ENCODE results near the gene SPAG16. TPM values are rescaled to one million over a fixed set of nuclear protein-coding genes. Genes with fewer than 3 reads are reported as not detected.

The SPAG16 gene
- total RNA-seq, 1 donor from 2014 or later, result 16.7 TPM

DNA sequence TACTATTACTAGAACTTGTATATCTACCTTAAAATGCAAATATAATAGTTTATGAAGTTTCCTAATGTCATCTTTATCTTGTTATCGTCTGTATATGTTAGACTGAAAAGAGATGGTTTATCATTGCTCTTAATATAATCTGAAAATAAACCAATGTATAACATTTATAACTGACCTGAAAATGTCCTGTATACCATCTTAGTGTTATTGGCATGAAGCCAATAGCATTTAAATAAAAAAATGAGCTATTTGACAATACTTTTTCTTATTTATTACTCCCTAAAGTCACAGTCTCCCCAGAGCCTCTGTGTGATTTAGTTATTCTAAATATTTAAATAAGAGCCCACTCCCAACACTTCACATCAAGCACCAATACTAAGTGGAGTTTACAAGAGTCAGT is 1128.4 kb downstream of the SPAG16 start:
- no peak for DNase-seq (ENCODE audit: low read depth)
- H3K27ac ChIP-seq (ENCODE audit: low read depth, low read length), result no peak overlapping the region

DNA sequence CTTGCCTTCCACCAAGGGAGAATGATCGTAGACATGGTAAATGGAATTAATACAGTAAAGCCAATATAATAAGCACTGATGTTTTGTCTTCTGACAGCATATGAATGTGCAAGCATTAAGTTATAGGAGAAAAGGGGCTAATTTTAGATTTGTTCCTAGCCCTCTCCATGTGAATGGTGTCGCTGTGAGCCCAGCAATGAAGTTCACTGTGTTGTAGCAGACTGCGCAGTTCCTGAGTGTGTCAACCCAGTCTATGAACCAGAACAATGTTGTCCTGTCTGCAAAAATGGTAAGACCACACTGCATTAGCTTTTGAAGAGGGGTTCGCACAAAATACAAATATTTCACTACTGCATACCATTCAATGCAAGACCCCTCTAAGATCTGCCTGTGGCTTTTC is 1152.2 kb downstream of the SPAG16 start:
- Mint-ChIP-seq H3K36me3 (ENCODE audit: low read depth, unreplicated experiment) (no peaks in the 10 kb centered on the region), H3K4me3 (ENCODE audit: unreplicated experiment) (no peak overlapping the region), H3K4me1 (ENCODE audit: low read depth, unreplicated experiment) (no peaks in the 10 kb centered on the region), H3K9me3 (ENCODE audit: unreplicated experiment) (no peaks in the 10 kb centered on the region), H3K27ac (ENCODE audit: unreplicated experiment) (no peak overlapping the region), H3K27me3 (ENCODE audit: low read depth, unreplicated experiment) (no peaks in the 10 kb centered on the region)
- Histone ChIP-seq H3K27me3 (ENCODE audit: insufficient read depth, low read length) (no peaks in the 10 kb centered on the region), H3K79me2 (ENCODE audit: insufficient read depth, low read length) (no peaks in the 10 kb centered on the region), H2AFZ (ENCODE audit: low read depth, low read length) (no peak overlapping the region), H3K4me1 (ENCODE audit: insufficient read depth, low read length) (no peaks in the 10 kb centered on the region), H3K4me2 (ENCODE audit: low read length) (no peak overlapping the region), H3K4me3 (ENCODE audit: insufficient read depth, low read depth, low read length) (no peak overlapping the region), H3K27ac (ENCODE audit: low read depth, low read length) (no peak overlapping the region), H3K36me3 (ENCODE audit: insufficient read depth, low read length) (no peaks in the 10 kb centered on the region), H3K9ac (ENCODE audit: low read length) (no peak overlapping the region), H3K9me3 (ENCODE audit: insufficient read depth, low read depth, low read length) (no peaks in the 10 kb centered on the region), H4K20me1 (ENCODE audit: insufficient read depth, low read length) (no peaks in the 10 kb centered on the region)
- DNase-seq (ENCODE audit: low read depth) (no peak), FAIRE-seq (no peak)
- TF ChIP-seq, protein P1, sequence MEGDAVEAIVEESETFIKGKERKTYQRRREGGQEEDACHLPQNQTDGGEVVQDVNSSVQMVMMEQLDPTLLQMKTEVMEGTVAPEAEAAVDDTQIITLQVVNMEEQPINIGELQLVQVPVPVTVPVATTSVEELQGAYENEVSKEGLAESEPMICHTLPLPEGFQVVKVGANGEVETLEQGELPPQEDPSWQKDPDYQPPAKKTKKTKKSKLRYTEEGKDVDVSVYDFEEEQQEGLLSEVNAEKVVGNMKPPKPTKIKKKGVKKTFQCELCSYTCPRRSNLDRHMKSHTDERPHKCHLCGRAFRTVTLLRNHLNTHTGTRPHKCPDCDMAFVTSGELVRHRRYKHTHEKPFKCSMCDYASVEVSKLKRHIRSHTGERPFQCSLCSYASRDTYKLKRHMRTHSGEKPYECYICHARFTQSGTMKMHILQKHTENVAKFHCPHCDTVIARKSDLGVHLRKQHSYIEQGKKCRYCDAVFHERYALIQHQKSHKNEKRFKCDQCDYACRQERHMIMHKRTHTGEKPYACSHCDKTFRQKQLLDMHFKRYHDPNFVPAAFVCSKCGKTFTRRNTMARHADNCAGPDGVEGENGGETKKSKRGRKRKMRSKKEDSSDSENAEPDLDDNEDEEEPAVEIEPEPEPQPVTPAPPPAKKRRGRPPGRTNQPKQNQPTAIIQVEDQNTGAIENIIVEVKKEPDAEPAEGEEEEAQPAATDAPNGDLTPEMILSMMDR (IDR thresholded peaks at IDR 0.05; ENCODE audit: insufficient read depth, low read depth, low read length), result no peak
- no peak for TF ChIP-seq EZH2 (IDR thresholded peaks at IDR 0.05; ENCODE audit: insufficient read depth, low read length)

More for the DNA sequence above, 1128.4 kb downstream of the SPAG16 start:
- no peak overlapping the region for H3K4me3 ChIP-seq (ENCODE audit: insufficient read depth, low read depth, low read length)
- no peaks in the 10 kb centered on the region for H4K20me1 ChIP-seq (ENCODE audit: insufficient read depth, low read length)
- H2AFZ ChIP-seq (ENCODE audit: low read depth, low read length), result no peak overlapping the region
- H3K9me3 ChIP-seq (ENCODE audit: insufficient read depth, low read depth, low read length), result no peaks in the 10 kb centered on the region
- Mint-ChIP-seq H3K4me3 (ENCODE audit: unreplicated experiment) (no peak overlapping the region), H3K27ac (ENCODE audit: unreplicated experiment) (no peak overlapping the region), H3K27me3 (ENCODE audit: low read depth, unreplicated experiment) (peaks cover 10% of the 10 kb centered on the region), H3K4me1 (ENCODE audit: low read depth, unreplicated experiment) (peaks cover 1% of the 10 kb centered on the region), H3K36me3 (ENCODE audit: low read depth, unreplicated experiment) (no peaks in the 10 kb centered on the region), H3K9me3 (ENCODE audit: unreplicated experiment) (no peaks in the 10 kb centered on the region)
- TF ChIP-seq EZH2 (IDR thresholded peaks at IDR 0.05; ENCODE audit: insufficient read depth, low read length), result no peak
- no peaks in the 10 kb centered on the region for H3K36me3 ChIP-seq (ENCODE audit: insufficient read depth, low read length)
- H3K79me2 ChIP-seq (ENCODE audit: insufficient read depth, low read length), result no peaks in the 10 kb centered on the region
- FAIRE-seq, result no peak
- no peak overlapping the region for H3K4me2 ChIP-seq (ENCODE audit: low read length)
- no peak overlapping the region for H3K9ac ChIP-seq (ENCODE audit: low read length)
- H3K4me1 ChIP-seq (ENCODE audit: insufficient read depth, low read length), result no peaks in the 10 kb centered on the region
- H3K27me3 ChIP-seq (ENCODE audit: insufficient read depth, low read length), result no peaks in the 10 kb centered on the region

DNA sequence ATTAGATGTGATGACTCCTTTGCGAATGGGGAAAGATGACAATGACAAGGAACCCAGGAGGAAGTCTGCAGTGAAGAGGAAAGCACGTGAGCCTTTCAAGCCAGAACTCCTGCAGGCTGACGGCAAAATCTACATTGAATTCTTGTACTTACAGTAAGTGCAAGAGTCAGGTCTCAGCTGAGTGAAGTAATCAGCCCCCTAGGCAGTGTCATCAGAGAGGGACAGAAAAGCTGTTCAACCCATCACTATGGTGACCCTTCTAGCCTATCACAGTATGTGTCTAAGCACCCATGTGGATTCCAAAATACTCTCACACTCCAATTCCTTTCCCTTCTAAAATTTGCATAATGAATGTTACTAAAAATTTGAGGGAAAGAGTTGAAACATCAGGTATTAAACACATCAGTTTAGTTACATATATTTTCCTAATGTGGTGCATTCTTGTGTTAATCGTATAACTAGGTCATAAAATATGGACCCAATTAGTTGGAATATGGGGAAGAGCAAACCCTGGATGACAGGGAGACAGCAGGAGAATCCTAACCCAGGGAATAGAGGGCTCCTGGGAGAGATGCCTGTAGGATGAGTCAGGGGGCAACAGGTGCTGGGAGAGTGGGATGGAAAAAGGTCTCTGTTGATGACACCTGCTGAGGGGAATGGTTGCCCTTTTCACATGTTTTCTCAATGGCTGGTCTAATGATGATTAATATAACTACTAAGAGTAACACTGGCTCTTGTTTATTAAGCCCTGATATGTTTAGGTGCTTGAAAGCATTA is 1166.0 kb downstream of the SPAG16 start:
- FAIRE-seq (no peak), DNase-seq (ENCODE audit: low read depth) (no peak)
- Histone ChIP-seq H3K9ac (ENCODE audit: low read length) (no peak overlapping the region), H4K20me1 (ENCODE audit: insufficient read depth, low read length) (no peaks in the 10 kb centered on the region), H3K36me3 (ENCODE audit: insufficient read depth, low read length) (no peaks in the 10 kb centered on the region), H3K27ac (ENCODE audit: low read depth, low read length) (no peak overlapping the region), H3K4me3 (ENCODE audit: insufficient read depth, low read depth, low read length) (no peak overlapping the region), H3K4me1 (ENCODE audit: insufficient read depth, low read length) (no peaks in the 10 kb centered on the region), H3K27me3 (ENCODE audit: insufficient read depth, low read length) (no peaks in the 10 kb centered on the region), H3K79me2 (ENCODE audit: insufficient read depth, low read length) (no peaks in the 10 kb centered on the region), H3K4me2 (ENCODE audit: low read length) (no peak overlapping the region), H3K9me3 (ENCODE audit: insufficient read depth, low read depth, low read length) (no peaks in the 10 kb centered on the region), H2AFZ (ENCODE audit: low read depth, low read length) (no peak overlapping the region)
- Mint-ChIP-seq H3K36me3 (ENCODE audit: low read depth, unreplicated experiment) (no peaks in the 10 kb centered on the region), H3K4me3 (ENCODE audit: unreplicated experiment) (no peak overlapping the region), H3K27ac (ENCODE audit: unreplicated experiment) (no peak overlapping the region), H3K9me3 (ENCODE audit: unreplicated experiment) (peaks cover 3% of the 10 kb centered on the region), H3K4me1 (ENCODE audit: low read depth, unreplicated experiment) (no peaks in the 10 kb centered on the region), H3K27me3 (ENCODE audit: low read depth, unreplicated experiment) (no peaks in the 10 kb centered on the region)
- TF ChIP-seq EZH2 (IDR thresholded peaks at IDR 0.05; ENCODE audit: insufficient read depth, low read length), result no peak
- TF ChIP-seq, protein P1 (IDR thresholded peaks at IDR 0.05; ENCODE audit: insufficient read depth, low read depth, low read length), result no peak

Data from astrocyte (in vitro differentiated cells and primary cell).